ENCODE data around the gene CFL1. TPM values are rescaled to one million over a fixed set of nuclear protein-coding genes. Genes with fewer than 3 reads are reported as not detected.

Gene CFL1
- total RNA-seq, result 1,000 to 10,000 TPM; 1,401 to 1,644 TPM

DNA sequence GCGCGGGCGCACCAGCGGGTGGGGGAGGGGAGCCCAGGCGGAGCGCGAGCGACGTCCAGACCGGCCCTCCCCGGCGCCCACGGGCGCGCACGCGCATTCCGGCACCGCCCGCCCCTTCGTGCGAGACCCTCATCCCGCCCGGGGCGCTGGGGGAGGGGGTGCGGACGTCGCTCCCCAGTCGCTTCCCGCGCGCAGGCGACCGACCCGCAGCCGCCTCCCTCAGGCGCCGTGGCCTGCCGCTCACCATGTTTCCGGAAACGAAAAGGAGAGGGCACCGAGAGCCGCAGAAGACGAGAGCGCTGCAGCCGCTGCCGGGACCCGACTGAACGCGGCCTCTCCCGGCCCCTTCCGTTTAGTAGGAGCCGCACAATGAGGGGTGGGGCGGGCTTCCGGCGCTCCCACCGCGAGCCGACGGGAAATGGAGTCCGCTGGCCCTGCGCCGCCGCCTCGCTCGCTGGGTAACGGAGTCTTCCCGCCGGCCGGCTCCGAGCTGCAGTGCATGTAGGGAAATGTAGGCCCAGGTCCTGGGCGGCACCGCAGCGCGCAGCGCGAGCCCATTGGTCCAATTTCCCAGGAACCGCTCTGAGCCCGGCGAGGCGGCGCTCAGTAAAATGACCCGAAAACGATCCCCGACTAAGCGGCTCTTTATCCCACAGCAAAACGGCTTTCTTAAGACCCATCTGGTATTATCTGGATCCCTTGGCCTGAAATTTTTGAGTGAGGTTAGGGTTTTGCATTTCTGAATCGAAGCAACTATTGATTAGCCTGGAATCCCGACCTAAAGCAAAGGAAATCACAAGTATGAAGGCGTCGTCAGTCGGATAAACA is at the start of gene CFL1:
Gene CFL1, minus strand, starts transcription at position 328 of the 828 bp plus-strand sequence. Its CDS starts 81 bp downstream, at position 247.
- Mint-ChIP-seq H3K4me1 (ENCODE audit: low read depth in 2 of 2) (peaks cover 57 to 64% of the 10 kb centered on the region in 2 donors), H3K36me3 (peaks cover 31% of the 10 kb centered on the region), H3K27ac (peak within 1 kb of the TSS; percentile 97), H3K4me3 (peak within 1 kb of the TSS; percentile 98), H3K9me3 (no peaks in the 10 kb centered on the region), H3K27me3 (no peaks in the 10 kb centered on the region)
- peak; percentile 79 to 84 for ATAC-seq
- peak; percentile 99 for DNase-seq (ENCODE audit: low spot score)

DNA sequence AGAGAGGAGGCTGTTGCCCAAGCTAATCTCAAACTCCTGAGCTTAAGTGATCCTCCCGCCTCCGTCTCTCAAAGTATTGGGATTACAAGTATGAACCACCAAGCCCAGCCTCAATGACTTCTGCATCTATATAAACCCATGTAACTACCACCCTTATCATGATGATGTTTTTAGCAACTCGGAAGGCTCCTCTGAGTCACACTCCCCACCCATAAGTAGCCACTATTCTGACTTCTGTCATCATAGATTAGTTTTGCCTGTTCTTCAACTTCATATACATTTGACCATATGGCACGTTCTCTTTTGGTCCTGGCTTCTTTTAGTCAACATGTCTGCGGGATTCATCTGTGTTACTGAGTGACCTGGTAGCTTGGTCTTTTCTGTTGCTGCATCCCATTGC is 48.6 kb upstream of the CFL1 start:
- Mint-ChIP-seq H3K9me3 (no peaks in the 10 kb centered on the region), H3K36me3 (no peaks in the 10 kb centered on the region), H3K4me3 (no peak overlapping the region), H3K4me1 (ENCODE audit: low read depth in 2 of 2) (peaks cover 11 to 12% of the 10 kb centered on the region in 2 donors), H3K27me3 (peaks cover 0 to 2% of the 10 kb centered on the region in 2 donors), H3K27ac (no peak overlapping the region)
- DNase-seq (ENCODE audit: low spot score) (no peak), ATAC-seq (no peak)

DNA sequence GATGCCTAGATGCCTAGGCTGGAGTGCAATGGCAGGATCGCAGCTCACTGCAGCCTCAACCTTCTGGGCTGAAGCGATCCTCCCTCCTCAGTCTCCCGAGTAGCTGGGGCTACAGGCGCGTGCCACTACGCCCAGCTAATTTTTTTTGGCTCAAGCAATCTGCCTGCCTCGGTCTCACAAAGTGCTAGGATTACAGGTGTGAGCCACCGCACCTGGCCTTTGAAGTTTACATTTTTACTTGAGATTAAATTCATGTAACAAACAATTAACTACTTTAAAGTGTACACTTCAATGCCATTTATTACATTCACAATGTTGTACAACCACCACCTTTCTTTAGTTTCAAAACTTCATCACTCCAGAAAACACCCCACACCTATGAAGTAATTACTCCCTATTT is 45.7 kb upstream of the CFL1 start:
- H3K36me3 Mint-ChIP-seq, result no peaks in the 10 kb centered on the region
- ATAC-seq, result no peak
- no peak for DNase-seq (ENCODE audit: low spot score)
- peaks cover 17 to 24% of the 10 kb centered on the region in 2 donors for H3K4me1 Mint-ChIP-seq (ENCODE audit: low read depth in 2 of 2)
- peak overlapping the region in 1 of 2 donors; percentile 36 for H3K27ac Mint-ChIP-seq
- H3K27me3 Mint-ChIP-seq, result no peaks in the 10 kb centered on the region
- no peak overlapping the region for H3K4me3 Mint-ChIP-seq
- H3K9me3 Mint-ChIP-seq, result no peaks in the 10 kb centered on the region

DNA sequence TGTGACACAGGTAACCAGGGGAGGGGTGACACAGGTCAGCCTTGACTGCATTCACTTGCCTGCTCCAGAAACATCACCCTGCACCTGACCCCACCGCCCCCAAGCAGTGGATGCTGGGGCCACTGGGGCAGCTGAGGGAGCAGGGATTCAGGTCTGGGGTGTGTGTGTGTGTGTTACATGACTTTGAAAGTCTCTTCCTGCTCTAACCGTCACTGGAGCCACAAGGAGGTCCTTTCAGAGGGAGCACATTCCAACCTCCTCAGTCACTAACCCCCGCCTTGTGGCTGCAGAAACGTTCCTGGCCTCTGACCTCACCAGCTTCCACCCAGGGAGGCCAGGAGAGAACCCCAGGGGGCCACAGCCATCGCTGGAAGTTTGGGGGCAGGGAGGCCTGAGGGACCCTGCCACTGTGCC is 45.1 kb upstream of the CFL1 start:
- H3K4me3 Mint-ChIP-seq, result no peak overlapping the region
- no peaks in the 10 kb centered on the region for H3K27me3 Mint-ChIP-seq
- ATAC-seq (no peak), DNase-seq (ENCODE audit: low spot score) (no peak)
- H3K27ac Mint-ChIP-seq, result no peak overlapping the region
- peaks cover 18 to 27% of the 10 kb centered on the region in 2 donors for H3K4me1 Mint-ChIP-seq (ENCODE audit: low read depth in 2 of 2)
- no peaks in the 10 kb centered on the region for H3K36me3 Mint-ChIP-seq
- no peaks in the 10 kb centered on the region for H3K9me3 Mint-ChIP-seq

DNA sequence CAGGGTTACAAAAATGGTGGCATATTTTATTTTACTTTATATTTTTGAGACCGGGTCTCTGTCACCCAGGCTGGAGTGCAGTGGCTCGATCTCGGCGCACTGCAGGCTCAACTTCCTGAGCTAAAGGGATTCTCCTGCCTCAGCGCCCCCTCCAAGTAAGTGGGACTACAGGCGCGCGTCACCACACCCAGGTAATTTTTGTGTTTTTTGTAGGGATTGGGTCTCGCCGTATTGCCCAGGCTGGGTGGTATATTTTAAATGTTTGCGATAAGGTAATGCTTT is 42.9 kb upstream of the CFL1 start:
- peak overlapping the region in 1 of 2 donors; percentile 69 for H3K27ac Mint-ChIP-seq

DNA sequence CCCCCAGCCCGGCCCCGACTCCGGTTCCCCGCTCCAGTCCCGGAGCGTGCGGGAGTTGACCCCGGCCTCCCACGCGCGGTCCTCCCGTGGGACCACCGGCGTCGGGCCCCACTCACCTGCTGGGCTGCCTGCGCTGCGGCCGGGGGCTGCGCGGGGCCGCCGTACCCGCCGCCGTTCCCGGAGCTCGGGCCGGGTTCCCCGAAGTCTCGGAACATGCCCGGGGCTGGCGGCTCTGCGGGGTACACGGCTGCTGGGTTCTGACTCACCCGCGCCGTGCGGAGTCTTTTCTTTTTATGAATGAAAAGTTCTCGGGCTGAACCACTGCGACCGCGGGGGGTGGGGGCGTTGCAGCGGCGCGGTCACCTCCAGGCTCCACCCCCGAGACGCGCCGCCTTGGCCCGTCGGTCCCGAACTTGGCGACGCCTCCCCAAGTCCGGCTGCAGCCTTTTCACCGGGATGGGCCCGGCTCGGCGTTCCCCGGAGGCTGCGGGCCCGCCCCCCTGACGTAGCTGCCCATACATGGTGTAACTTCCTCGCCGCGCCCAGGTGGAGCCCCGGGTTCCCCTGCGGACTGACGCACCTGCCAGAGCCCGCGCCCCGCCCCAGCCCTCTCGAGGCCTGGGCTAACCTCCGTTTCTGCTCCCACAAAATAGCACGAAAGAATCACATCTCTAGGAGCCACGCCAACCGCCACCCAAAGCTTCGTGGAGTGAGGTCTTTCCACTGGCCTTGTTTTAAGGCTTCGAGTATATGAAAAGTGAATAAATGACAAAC is 42.3 kb upstream of the CFL1 start, which contains the start of gene FOSL1:
Gene FOSL1, minus strand, starts transcription at position 264 of the 774 bp plus-strand sequence. Its CDS starts 49 bp downstream, at position 215.
- peak; percentile 95 for DNase-seq (ENCODE audit: low spot score)
- no peaks in the 10 kb centered on the region for H3K36me3 Mint-ChIP-seq
- H3K27me3 Mint-ChIP-seq, result no peaks in the 10 kb centered on the region
- H3K4me3 Mint-ChIP-seq, result peak within 1 kb of the TSS; percentile 76
- H3K4me1 Mint-ChIP-seq (ENCODE audit: low read depth in 2 of 2), result peaks cover 35 to 40% of the 10 kb centered on the region in 2 donors
- peak within 1 kb of the TSS; percentile 81 to 94 for H3K27ac Mint-ChIP-seq
- no peaks in the 10 kb centered on the region for H3K9me3 Mint-ChIP-seq
- peak; percentile 90 to 93 for ATAC-seq

More for the DNA sequence above, 42.9 kb upstream of the CFL1 start:
- H3K9me3 Mint-ChIP-seq, result no peaks in the 10 kb centered on the region
- no peaks in the 10 kb centered on the region for H3K27me3 Mint-ChIP-seq
- no peaks in the 10 kb centered on the region for H3K36me3 Mint-ChIP-seq
- no peak for DNase-seq (ENCODE audit: low spot score)
- H3K4me1 Mint-ChIP-seq (ENCODE audit: low read depth in 2 of 2), result peaks cover 29 to 35% of the 10 kb centered on the region in 2 donors
- ATAC-seq, result no peak
- H3K4me3 Mint-ChIP-seq, result peak overlapping the region; percentile 62

DNA sequence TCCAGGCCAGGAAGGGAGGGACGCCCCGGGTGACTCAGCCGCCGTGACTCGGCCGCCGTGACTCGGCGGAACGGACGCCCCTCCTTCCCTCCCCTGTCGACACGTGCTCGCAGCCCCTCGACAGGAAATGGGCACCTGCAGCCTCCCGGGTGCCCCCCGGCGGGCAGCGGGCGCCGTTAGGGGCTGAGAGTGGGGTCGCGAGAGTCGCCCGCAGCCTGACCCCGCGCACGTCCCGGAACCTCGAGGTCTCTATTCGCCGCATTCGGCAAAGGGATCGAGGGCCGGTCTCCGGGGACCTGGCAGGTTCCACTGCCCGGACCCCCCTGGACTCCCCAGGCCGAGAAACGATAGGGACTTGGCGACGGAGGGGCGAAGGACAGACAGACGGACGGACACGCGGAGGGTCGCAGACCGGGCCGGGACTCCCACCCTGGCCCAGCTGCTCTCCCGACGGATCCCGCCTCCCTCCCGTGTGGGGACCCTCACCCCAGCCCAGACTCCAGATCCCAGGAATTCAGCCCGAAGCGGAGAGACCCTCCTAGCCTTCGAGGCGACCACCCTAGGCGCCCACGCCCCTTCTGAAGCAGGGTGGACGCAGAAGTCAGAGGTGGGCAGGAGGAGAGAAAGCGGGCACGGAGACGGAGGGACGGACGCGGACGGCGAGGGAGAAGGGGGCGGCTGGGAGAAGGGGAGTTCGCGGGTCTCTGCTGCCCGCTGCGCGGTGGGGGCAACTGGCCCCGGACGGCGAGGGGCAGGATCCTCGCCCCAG is 41.6 kb upstream of the CFL1 start:
- DNase-seq (ENCODE audit: low spot score), result peak; percentile 88
- H3K27ac Mint-ChIP-seq, result peak overlapping the region; percentile 81 to 94
- no peaks in the 10 kb centered on the region for H3K27me3 Mint-ChIP-seq
- H3K4me1 Mint-ChIP-seq (ENCODE audit: low read depth in 2 of 2), result peaks cover 37 to 42% of the 10 kb centered on the region in 2 donors
- peak overlapping the region; percentile 76 for H3K4me3 Mint-ChIP-seq
- H3K36me3 Mint-ChIP-seq, result no peaks in the 10 kb centered on the region
- H3K9me3 Mint-ChIP-seq, result no peaks in the 10 kb centered on the region
- peak; percentile 68 to 72 for ATAC-seq

DNA sequence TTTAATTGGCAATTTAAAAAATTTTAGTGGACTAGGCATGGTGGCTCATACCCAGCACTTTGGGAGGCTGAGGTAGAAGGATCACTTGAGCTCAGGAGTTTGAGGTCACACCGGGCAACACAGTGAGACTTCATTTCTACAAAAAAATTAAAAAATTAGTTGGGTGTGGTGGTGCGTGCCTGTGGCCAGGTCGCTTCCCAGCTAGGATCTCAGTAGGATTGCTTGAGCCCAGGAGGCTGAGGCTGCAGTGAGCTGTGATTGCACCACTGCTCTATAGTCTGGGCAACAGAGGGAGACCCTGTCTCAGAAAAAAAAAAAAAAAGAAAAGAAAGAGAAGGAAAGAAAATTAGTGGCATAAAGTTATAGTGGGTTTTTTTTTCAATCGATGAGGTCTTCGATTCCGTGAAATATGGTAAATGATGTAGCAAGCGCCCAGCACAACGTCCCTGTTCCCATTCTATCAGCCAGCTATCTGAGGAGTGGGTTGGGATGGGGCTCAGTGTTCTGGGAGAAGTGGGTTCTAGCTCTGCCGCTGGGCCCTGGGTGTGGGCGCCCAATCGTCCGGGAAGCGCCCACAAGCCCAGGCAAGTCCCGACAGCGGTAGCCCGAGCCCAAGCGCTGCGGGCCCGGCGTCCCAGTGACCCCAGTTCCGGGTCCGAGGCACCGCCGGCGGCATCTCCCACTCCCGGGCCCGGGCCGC is 40.8 kb upstream of the CFL1 start:
- Mint-ChIP-seq H3K27me3 (no peaks in the 10 kb centered on the region), H3K36me3 (no peaks in the 10 kb centered on the region), H3K27ac (peak overlapping the region; percentile 81 to 94), H3K4me1 (ENCODE audit: low read depth in 2 of 2) (peaks cover 43 to 49% of the 10 kb centered on the region in 2 donors), H3K9me3 (no peaks in the 10 kb centered on the region), H3K4me3 (peak overlapping the region; percentile 86)
- no peak for DNase-seq (ENCODE audit: low spot score)
- no peak for ATAC-seq

DNA sequence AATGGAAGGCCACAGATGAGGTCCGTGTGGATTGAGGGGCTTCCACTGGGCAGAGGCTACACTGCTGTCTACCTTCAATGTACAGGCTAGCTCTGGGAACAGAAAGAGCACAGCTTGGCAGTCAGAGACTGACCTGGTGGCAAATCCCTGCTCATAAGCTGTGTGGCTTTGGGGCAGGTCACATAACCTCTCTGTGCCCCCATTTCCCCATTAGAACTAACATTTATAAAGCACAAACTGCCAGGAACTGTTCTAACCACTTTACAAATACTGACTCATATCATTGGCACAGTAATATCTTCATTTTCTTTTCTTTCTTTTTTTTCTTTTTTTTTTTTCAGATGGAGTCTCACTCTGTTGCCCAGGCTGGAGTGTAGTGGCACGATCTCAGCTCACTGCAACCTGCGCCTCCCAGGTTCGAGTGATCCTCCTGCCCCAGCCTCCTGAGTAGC is 39.1 kb upstream of the CFL1 start:
- Mint-ChIP-seq H3K4me1 (ENCODE audit: low read depth in 2 of 2) (peaks cover 48 to 53% of the 10 kb centered on the region in 2 donors), H3K27me3 (no peaks in the 10 kb centered on the region), H3K27ac (peak overlapping the region; percentile 67 to 81), H3K36me3 (peaks cover 6% of the 10 kb centered on the region), H3K4me3 (no peak overlapping the region), H3K9me3 (no peaks in the 10 kb centered on the region)
- DNase-seq (ENCODE audit: low spot score) (no peak), ATAC-seq (no peak)

DNA sequence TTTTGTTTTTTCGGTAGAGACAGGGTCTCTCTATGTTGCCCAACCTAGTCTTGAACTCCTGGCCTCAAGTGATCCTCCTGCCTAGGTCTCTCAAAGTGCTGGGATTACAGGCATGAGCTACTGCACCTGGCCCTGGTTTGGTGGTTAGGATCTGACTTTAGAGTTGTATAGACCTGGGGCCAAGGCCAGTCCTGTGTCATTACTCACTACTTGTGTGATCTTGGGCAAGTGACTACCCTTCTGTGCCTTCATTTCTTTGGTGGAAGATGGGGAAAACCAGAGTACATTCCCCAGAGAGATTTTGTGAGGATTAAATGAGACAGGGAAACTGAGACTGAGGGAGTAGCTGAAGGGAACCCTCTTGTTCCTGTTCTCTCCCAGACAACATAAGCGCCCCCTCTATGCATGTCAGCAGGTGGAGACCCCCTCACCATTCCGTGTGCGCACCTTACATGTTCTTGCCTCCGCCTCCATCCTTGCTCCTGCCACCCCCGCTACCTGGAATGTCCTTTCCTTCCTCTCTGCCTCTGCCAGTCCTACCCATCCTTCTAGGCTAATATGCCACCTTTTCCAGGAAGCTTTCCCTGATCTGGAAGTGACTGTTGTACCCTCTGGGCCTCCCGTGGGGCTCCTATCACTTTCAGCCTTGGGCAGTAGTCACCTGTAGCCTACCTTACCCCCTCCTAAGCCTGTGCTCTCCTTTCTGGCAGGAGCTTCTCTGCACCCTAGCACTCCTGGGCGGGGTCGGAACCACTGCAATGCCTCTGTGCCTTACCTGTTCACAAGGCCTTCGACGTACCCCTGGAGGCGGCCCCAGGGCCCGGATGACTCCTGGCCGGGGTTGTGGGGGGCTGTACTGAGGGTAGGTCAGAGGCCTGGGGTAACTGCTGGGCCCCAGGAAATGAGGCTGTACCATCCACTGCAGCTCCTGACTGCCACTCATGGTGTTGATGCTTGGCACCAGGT is 38.3 kb upstream of the CFL1 start:
- no peak for DNase-seq (ENCODE audit: low spot score)
- H3K36me3 Mint-ChIP-seq, result peaks cover 7% of the 10 kb centered on the region
- H3K4me3 Mint-ChIP-seq, result peak overlapping the region; percentile 32
- H3K9me3 Mint-ChIP-seq, result no peaks in the 10 kb centered on the region
- peaks cover 42 to 46% of the 10 kb centered on the region in 2 donors for H3K4me1 Mint-ChIP-seq (ENCODE audit: low read depth in 2 of 2)
- H3K27ac Mint-ChIP-seq, result peak overlapping the region; percentile 67 to 81
- no peaks in the 10 kb centered on the region for H3K27me3 Mint-ChIP-seq
- ATAC-seq, result no peak

DNA sequence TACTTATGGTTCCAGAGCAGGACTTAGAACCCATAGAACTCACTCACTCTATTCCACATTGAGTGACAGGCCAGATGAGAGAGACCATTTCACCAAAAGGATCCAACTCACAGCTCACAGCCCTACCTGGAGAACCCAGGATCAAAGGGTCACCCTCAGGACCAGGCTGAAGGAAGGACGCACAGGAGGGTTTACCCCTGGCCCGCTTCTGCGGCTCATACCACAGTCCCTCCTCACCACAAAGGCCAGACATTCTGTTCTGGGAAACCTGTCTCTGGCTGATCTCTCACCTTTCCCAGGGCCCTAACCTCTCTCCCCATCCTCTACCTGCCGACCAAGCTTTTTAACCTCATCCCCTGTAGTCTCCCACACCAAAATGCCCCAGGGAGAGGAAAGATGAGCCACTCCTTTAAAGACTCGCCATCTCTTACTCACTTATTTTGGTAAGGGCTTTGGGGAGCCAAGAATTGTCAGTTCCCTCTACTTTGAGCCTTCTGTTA is 37.6 kb upstream of the CFL1 start:
- H3K36me3 Mint-ChIP-seq, result peaks cover 7% of the 10 kb centered on the region
- H3K4me3 Mint-ChIP-seq, result peak overlapping the region; percentile 32
- peaks cover 39% of the 10 kb centered on the region in 2 donors for H3K4me1 Mint-ChIP-seq (ENCODE audit: low read depth in 2 of 2)
- ATAC-seq, result no peak
- H3K27ac Mint-ChIP-seq, result peak overlapping the region; percentile 67 to 81
- no peak for DNase-seq (ENCODE audit: low spot score)
- H3K9me3 Mint-ChIP-seq, result no peaks in the 10 kb centered on the region
- H3K27me3 Mint-ChIP-seq, result no peaks in the 10 kb centered on the region

DNA sequence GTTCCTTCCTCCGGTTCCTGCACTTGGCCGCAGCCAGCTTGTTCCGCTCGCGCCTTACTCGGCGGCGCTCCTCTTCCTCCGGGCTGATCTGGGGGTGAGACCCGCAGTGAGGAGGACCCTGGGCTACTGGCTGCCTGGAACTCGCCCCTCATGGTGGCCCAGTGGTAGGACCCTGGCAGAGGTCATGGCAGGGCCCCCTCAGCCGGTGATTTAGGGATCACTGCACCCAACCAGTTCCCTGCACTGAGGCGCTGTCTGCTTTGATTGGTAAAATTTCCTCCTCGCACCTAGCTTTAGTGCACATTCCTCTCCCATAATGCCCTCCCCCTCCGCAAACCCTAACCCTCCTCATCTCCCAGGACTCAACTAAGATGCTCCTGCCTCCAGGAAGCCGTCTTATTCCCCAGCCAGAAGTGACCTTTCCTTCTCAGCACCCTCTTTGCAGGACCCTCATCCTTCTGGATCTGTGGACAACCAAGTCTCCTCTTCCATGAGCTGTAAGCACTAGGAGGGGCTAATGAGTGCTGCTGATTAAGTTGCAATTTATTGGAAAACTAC is 36.1 kb upstream of the CFL1 start:
- peaks cover 7% of the 10 kb centered on the region for H3K36me3 Mint-ChIP-seq
- H3K27ac Mint-ChIP-seq, result peak overlapping the region; percentile 90 to 93
- H3K9me3 Mint-ChIP-seq, result no peaks in the 10 kb centered on the region
- ATAC-seq, result no peak
- peak overlapping the region; percentile 97 for H3K4me3 Mint-ChIP-seq
- H3K4me1 Mint-ChIP-seq (ENCODE audit: low read depth in 2 of 2), result peaks cover 51 to 52% of the 10 kb centered on the region in 2 donors
- no peaks in the 10 kb centered on the region for H3K27me3 Mint-ChIP-seq
- DNase-seq (ENCODE audit: low spot score), result no peak
